Subcutaneous abdominal adipose tissue (tissue), 5 donors: ENCODE measurements around the gene RBKS.

ENCODE experiments used
- H3K27ac ChIP-seq: one replicate; pipeline ENCODE4 v1.7.0; 2013; ENCODE audit warnings: low read depth, mild to moderate bottlenecking, inconsistent platforms, low read length, moderate library complexity
- H3K27me3 ChIP-seq, 5 donors: one replicate each; pipeline ENCODE4 v1.7.0; 2013; ENCODE audit warnings: low read length in 5 of 5, inconsistent platforms in 1 of 5; ENCODE audit not compliant: control insufficient read depth in 5 of 5, insufficient read depth in 4 of 5
- H3K36me3 ChIP-seq, 5 donors: one replicate each; pipeline ENCODE4 v1.7.0; 2013; ENCODE audit warnings: low read length in 5 of 5; ENCODE audit not compliant: control insufficient read depth in 5 of 5, insufficient read depth in 5 of 5
- H3K4me1 ChIP-seq, 5 donors: one replicate each; pipeline ENCODE4 v1.7.0; 2013; ENCODE audit warnings: low read length in 5 of 5, mild to moderate bottlenecking in 3 of 5, moderate library complexity in 1 of 5; ENCODE audit not compliant: control insufficient read depth in 5 of 5, insufficient read depth in 5 of 5
- H3K4me3 ChIP-seq, 5 donors: one replicate each; pipeline ENCODE4 v1.7.0; 2013; ENCODE audit warnings: low read length in 5 of 5, low read depth in 1 of 5
- H3K9ac ChIP-seq, 5 donors: one replicate each; pipeline ENCODE4 v1.7.0; 2013; ENCODE audit warnings: low read length in 5 of 5, mild to moderate bottlenecking in 4 of 5, moderate library complexity in 3 of 5
- H3K9me3 ChIP-seq, 5 donors: one replicate each; pipeline ENCODE4 v1.7.0; 2013; ENCODE audit warnings: low read length in 5 of 5; ENCODE audit not compliant: control insufficient read depth in 5 of 5
- donor health status: healthy.
- donor health status: healthy.
- donor health status: healthy.
- donor health status: healthy.
- donor health status: healthy.

Gene RBKS

GRCh38 chr2:27779417-27780055 is 110.7 kb downstream of the RBKS start:
- Histone ChIP-seq H3K4me3 (no peak overlapping the region), H3K27ac (peak overlapping the region; percentile 80), H3K9ac (no peak overlapping the region), H3K9me3 (no peaks in the 10 kb centered on the region), H3K36me3 (peaks cover 10 to 16% (median 12%) of the 10 kb centered on the region in 5 donors), H3K27me3 (no peaks in the 10 kb centered on the region), H3K4me1 (peaks cover 0 to 11% (median 0%) of the 10 kb centered on the region in 5 donors)

GRCh38 chr2:27776696-27777095 is 113.5 kb downstream of the RBKS start:
- Histone ChIP-seq H3K9me3 (no peaks in the 10 kb centered on the region), H3K9ac (no peak overlapping the region), H3K4me1 (peaks cover 0 to 31% (median 21%) of the 10 kb centered on the region in 5 donors), H3K36me3 (peaks cover 14 to 19% (median 15%) of the 10 kb centered on the region in 5 donors), H3K27ac (peak overlapping the region; percentile 2), H3K4me3 (no peak overlapping the region), H3K27me3 (no peaks in the 10 kb centered on the region)

- Histone ChIP-seq H3K36me3 (peaks cover 14 to 19% (median 15%) of the 10 kb centered on the region in 5 donors), H3K4me1 (peaks cover 0 to 32% (median 24%) of the 10 kb centered on the region in 5 donors), H3K27ac (peak overlapping the region; percentile 2), H3K4me3 (no peak overlapping the region), H3K27me3 (no peaks in the 10 kb centered on the region), H3K9ac (no peak overlapping the region), H3K9me3 (no peaks in the 10 kb centered on the region)
Measured at GRCh38 chr2:27776097-27776496, 114.1 kb downstream of the RBKS start.

GRCh38 chr2:27773959-27774358 is 116.2 kb downstream of the RBKS start:
- peaks cover 8 to 12% (median 10%) of the 10 kb centered on the region in 5 donors for H3K36me3 ChIP-seq
- H3K4me1 ChIP-seq: peaks cover 0 to 27% (median 26%) of the 10 kb centered on the region in 5 donors
- no peaks in the 10 kb centered on the region for H3K27me3 ChIP-seq
- H3K27ac ChIP-seq: no peak overlapping the region
- no peak overlapping the region for H3K4me3 ChIP-seq
- H3K9me3 ChIP-seq: no peaks in the 10 kb centered on the region
- H3K9ac ChIP-seq: peak overlapping the region in 1 of 5 donors; percentile 33

- H3K27me3 ChIP-seq: peaks cover 0 to 4% (median 0%) of the 10 kb centered on the region in 5 donors
- peak overlapping the region in 3 of 5 donors; percentile 92 to 100 (median 94) for H3K4me3 ChIP-seq
- peaks cover 8 to 11% (median 10%) of the 10 kb centered on the region in 5 donors for H3K36me3 ChIP-seq
- peaks cover 0 to 27% (median 26%) of the 10 kb centered on the region in 5 donors for H3K4me1 ChIP-seq
- H3K27ac ChIP-seq: no peak overlapping the region
- H3K9me3 ChIP-seq: no peaks in the 10 kb centered on the region
- peak overlapping the region in 2 of 5 donors; percentile 20 to 21 for H3K9ac ChIP-seq
Measured at GRCh38 chr2:27772804-27773203, 117.4 kb downstream of the RBKS start.

GRCh38 chr2:27771548-27772335 is 118.4 kb downstream of the RBKS start, which contains the start of gene MRPL33:
Gene MRPL33, plus strand, starts transcription at chr2:27771719. Its CDS starts 59 bp downstream, at chr2:27771778.
- Histone ChIP-seq H3K9me3 (no peaks in the 10 kb centered on the region), H3K36me3 (peaks cover 8 to 11% (median 8%) of the 10 kb centered on the region in 5 donors), H3K4me3 (peak within 1 kb of the TSS; percentile 92 to 100 (median 94)), H3K27me3 (peaks cover 0 to 4% (median 0%) of the 10 kb centered on the region in 5 donors), H3K9ac (peak within 1 kb of the TSS; percentile 59 to 96 (median 90)), H3K27ac (peak within 1 kb of the TSS; percentile 83), H3K4me1 (peaks cover 0 to 27% (median 26%) of the 10 kb centered on the region in 5 donors)

GRCh38 chr2:27771202-27771547 is 119.0 kb downstream of the RBKS start:
- Histone ChIP-seq H3K27ac (peak overlapping the region; percentile 83), H3K9me3 (no peaks in the 10 kb centered on the region), H3K27me3 (peaks cover 0 to 4% (median 0%) of the 10 kb centered on the region in 5 donors), H3K4me1 (peaks cover 0 to 28% (median 27%) of the 10 kb centered on the region in 5 donors), H3K9ac (peak overlapping the region in 4 of 5 donors; percentile 85 to 96 (median 92)), H3K36me3 (peaks cover 5 to 11% (median 8%) of the 10 kb centered on the region in 5 donors), H3K4me3 (peak overlapping the region; percentile 92 to 100 (median 94))

- peak overlapping the region; percentile 39 to 70 (median 60) for H3K4me3 ChIP-seq
- H3K9ac ChIP-seq: peak overlapping the region in 1 of 5 donors; percentile 66
Measured at GRCh38 chr2:27766287-27766661, 123.9 kb downstream of the RBKS start.

GRCh38 chr2:27765621-27766286 is 124.4 kb downstream of the RBKS start:
- Histone ChIP-seq H3K27ac (no peak overlapping the region), H3K9ac (peak overlapping the region in 4 of 5 donors; percentile 2 to 66 (median 36)), H3K4me1 (peaks cover 0 to 11% (median 9%) of the 10 kb centered on the region in 5 donors)

More at GRCh38 chr2:27766287-27766661, 123.9 kb downstream of the RBKS start:
- no peaks in the 10 kb centered on the region for H3K9me3 ChIP-seq
- peaks cover 0 to 16% (median 14%) of the 10 kb centered on the region in 5 donors for H3K4me1 ChIP-seq
- no peak overlapping the region for H3K27ac ChIP-seq
- no peaks in the 10 kb centered on the region for H3K36me3 ChIP-seq
- H3K27me3 ChIP-seq: peaks cover 0 to 4% (median 2%) of the 10 kb centered on the region in 5 donors

More at GRCh38 chr2:27765621-27766286, 124.4 kb downstream of the RBKS start:
- Histone ChIP-seq H3K36me3 (no peaks in the 10 kb centered on the region), H3K27me3 (peaks cover 0 to 4% (median 2%) of the 10 kb centered on the region in 5 donors), H3K4me3 (peak overlapping the region; percentile 39 to 70 (median 60)), H3K9me3 (no peaks in the 10 kb centered on the region)
